ENCODE data around the gene HOXA7. TPM values are rescaled to one million over a fixed set of nuclear protein-coding genes. Genes with fewer than 3 reads are reported as not detected.

Gene HOXA7
- total and polyA plus RNA-seq, 8 donors: 0.98 to 34.8 (median 1.2) TPM; not detected in 1

GRCh38 chr7:27179030-27179429, 22.6 kb upstream of the HOXA7 start:
- intact Hi-C loops (cut with DNase I; ENCODE audit: low total_unique reads): loop anchor here (10.0 kb wide), 1 partner anchor 1304 kb away; no protein-coding TSS in a partner anchor
- H3K4me3 ChIP-seq: no peak overlapping the region
- peaks cover 16 to 31% (median 27%) of the 10 kb centered on the region in 4 donors for H3K4me1 ChIP-seq
- no peak overlapping the region for H3K27ac ChIP-seq
- 38 to 45% (median 42%) methylated on average over 14 of the region's 14 CpGs for WGBS, 5 donors
- peaks cover 0 to under 1% (median 0%) of the 10 kb centered on the region in 4 donors for H3K9me3 ChIP-seq
- no peak for DNase-seq
- no peaks in the 10 kb centered on the region for H3K36me3 ChIP-seq
- TF ChIP-seq EP300 (IDR thresholded peaks at IDR 0.05) (no peak), POLR2A (IDR thresholded peaks at IDR 0.05) (no peak), CTCF (IDR thresholded peaks at IDR 0.05) (no peak), POLR2AphosphoS5 (IDR thresholded peaks at IDR 0.05) (no peak)
- peaks cover 50 to 100% (median 93%) of the 10 kb centered on the region in 3 donors for H3K27me3 ChIP-seq

GRCh38 chr7:27178366-27178765, 21.9 kb upstream of the HOXA7 start:
- no peak for TF ChIP-seq POLR2A (IDR thresholded peaks at IDR 0.05)
- no peak for TF ChIP-seq POLR2AphosphoS5 (IDR thresholded peaks at IDR 0.05)
- no peak for TF ChIP-seq EP300 (IDR thresholded peaks at IDR 0.05)
- TF ChIP-seq CTCF (IDR thresholded peaks at IDR 0.05): no peak
- Histone ChIP-seq H3K4me3 (no peak overlapping the region), H3K4me1 (peaks cover 19 to 31% (median 28%) of the 10 kb centered on the region in 4 donors), H3K9me3 (peaks cover 0 to 6% (median 0%) of the 10 kb centered on the region in 4 donors), H3K27me3 (peaks cover 52 to 100% (median 93%) of the 10 kb centered on the region in 3 donors), H3K36me3 (no peaks in the 10 kb centered on the region), H3K27ac (no peak overlapping the region)
- WGBS, 5 donors: 65 to 78% (median 66%) methylated on average over 6 of the region's 6 CpGs
- intact Hi-C loops (cut with DNase I; ENCODE audit: low total_unique reads): loop anchor here (10.0 kb wide), 1 partner anchor 1304 kb away; no protein-coding TSS in a partner anchor
- DNase-seq: no peak

- WGBS, 5 donors: 70 to 79% (median 76%) methylated on average over 5 of the region's 5 CpGs
- intact Hi-C loops (cut with DNase I; ENCODE audit: low total_unique reads): loop anchor here (10.0 kb wide), 1 partner anchor 1303 kb away; no protein-coding TSS in a partner anchor
- no peak overlapping the region for H3K4me3 ChIP-seq
- no peak for DNase-seq
- TF ChIP-seq EP300 (IDR thresholded peaks at IDR 0.05): no peak
- no peak for TF ChIP-seq POLR2AphosphoS5 (IDR thresholded peaks at IDR 0.05)
- no peak for TF ChIP-seq POLR2A (IDR thresholded peaks at IDR 0.05)
- no peak for TF ChIP-seq CTCF (IDR thresholded peaks at IDR 0.05)
- peaks cover 50 to 100% (median 93%) of the 10 kb centered on the region in 3 donors for H3K27me3 ChIP-seq
- H3K9me3 ChIP-seq: peaks cover 0 to 9% (median 0%) of the 10 kb centered on the region in 4 donors
- no peaks in the 10 kb centered on the region for H3K36me3 ChIP-seq
- H3K27ac ChIP-seq: no peak overlapping the region
- H3K4me1 ChIP-seq: peaks cover 24 to 31% (median 28%) of the 10 kb centered on the region in 4 donors
These were observed 21.4 kb upstream of the HOXA7 start for GRCh38 chr7:27177795-27178320.

- intact Hi-C loops (cut with DNase I; ENCODE audit: low total_unique reads): loop anchor here (10.0 kb wide), 1 partner anchor 1302 kb away; no protein-coding TSS in a partner anchor
- Histone ChIP-seq H3K36me3 (no peaks in the 10 kb centered on the region), H3K4me3 (no peak overlapping the region), H3K4me1 (peaks cover 27 to 37% (median 34%) of the 10 kb centered on the region in 4 donors), H3K27me3 (peaks cover 53 to 100% (median 93%) of the 10 kb centered on the region in 3 donors), H3K27ac (no peak overlapping the region), H3K9me3 (peaks cover 0 to 9% (median 0%) of the 10 kb centered on the region in 4 donors)
- DNase-seq: no peak
- WGBS, 5 donors: 66 to 82% (median 75%) methylated on average over 18 to 22 of the region's 22 CpGs
- TF ChIP-seq EP300 (IDR thresholded peaks at IDR 0.05): no peak
- no peak for TF ChIP-seq POLR2A (IDR thresholded peaks at IDR 0.05)
- TF ChIP-seq POLR2AphosphoS5 (IDR thresholded peaks at IDR 0.05): no peak
- TF ChIP-seq CTCF (IDR thresholded peaks at IDR 0.05): no peak
These were observed 20.7 kb upstream of the HOXA7 start for GRCh38 chr7:27176962-27177794.
